ENCODE results near the gene PKN3.
"Not testable (repeated sequence)": the region's sequence is repeated elsewhere in the genome, so short reads cannot be mapped to it uniquely, and the experiment has no call there.

PKN3 gene

DNA sequence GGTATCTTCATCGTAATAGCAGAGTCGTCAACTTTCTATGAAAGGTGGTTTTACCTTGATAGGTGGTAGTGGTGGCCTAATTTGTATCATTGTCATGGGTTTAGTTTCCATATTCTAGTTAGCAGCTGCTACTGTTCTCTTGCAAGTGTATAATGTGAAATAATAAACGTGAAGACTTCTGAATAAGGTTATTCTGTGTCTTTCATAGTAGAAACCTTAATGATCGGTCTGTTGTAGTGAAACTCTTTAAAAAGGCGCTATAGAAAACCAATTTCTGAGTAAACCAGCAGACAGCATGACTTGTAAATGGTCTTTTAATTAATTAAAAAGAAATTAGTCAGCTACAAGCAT lies 11.6 kb upstream of the PKN3 start:
- DNase-seq, result no peak

GRCh38 chr9:128693738-128694137 lies 8.6 kb upstream of the PKN3 start:
- DNase-seq, result not testable (repeated sequence)

DNA sequence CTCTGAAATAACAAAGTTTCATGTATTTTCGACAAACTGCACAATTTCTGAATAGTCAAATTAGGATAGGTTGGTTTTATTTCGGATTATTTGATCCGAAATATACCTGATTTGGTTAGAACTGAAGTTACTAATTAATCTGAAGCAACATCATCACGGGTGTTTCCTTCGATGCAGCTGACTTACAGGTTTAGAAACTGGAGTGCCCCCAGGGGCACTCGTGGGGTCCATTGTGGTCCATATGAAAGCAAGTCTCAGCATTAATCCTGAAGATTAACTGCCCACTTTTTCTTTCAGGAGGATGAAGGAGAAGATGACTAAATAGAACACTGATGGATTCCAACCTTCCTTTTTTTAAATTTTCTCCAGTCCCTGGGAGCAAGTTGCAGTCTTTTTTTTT lies 8.0 kb upstream of the PKN3 start:
- no peak for DNase-seq

GRCh38 chr9:128696923-128697707 lies 5.2 kb upstream of the PKN3 start:
- DNase-seq, result no peak

GRCh38 chr9:128699096-128699795 lies 3.1 kb upstream of the PKN3 start:
- DNase-seq, result not testable (repeated sequence)

DNA sequence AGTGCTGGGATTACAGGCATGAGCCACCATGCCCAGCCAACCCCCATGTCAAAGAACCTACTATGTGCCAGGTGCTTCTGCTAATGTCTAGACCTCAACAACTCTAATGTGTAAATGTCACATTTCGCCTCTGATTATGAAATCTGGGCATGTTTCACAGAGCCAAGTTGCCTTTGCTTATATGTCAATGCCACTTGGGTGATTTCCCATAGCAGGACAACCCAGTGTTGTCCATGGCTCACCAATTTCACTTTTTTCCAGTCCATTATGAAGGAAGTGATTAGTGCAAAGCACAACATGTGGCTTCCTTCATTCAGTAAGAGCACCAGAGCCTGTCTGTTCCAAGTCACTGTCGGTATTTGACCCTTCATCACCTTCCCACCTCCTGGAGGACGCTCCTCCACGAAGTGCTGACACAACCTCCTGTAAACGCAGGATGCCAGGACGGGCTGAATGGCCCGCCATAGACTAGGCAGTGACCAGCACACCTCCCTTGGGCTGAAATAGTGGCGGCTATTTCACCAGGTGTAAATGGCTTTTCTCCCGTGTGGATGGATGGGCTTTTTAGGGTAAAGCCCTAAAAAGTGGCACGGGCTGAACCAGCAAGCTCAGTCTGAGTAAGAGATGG lies 962 bp upstream of the PKN3 start:
- DNase-seq, result no peak

DNA sequence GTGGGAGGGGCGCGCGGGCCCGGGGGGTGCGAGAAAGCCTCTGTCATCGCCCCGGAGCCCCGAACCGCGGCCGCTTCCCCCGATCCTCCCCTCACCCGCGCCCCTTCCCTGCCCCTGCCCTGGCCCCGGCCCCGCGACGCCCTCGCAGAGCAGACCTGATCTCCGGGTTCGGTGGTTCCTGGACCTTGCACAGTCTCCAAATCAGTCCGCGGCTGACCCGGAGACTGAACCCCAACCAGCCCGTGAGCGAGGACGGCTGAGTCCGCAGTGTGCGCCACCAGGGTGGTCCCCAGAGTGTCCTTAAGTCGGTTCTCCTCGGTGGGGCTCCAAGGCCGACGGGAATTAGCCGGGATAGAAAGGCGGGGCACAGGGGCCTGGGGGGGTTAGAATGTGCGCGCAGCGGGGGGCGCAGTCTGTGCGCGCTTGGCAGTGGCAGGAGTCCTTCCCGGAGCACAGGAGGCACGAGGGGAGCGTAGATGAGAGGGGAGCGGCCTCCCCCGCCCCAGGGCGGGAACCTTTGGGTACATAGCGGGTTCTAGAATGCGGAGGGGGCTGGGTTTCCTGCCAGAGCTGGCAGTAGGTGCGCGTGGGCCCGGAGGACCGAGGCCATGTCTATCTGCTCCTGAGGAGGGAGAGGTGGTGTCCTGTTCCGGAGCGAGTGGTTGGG lies 779 bp downstream of the PKN3 start:
- DNase-seq, result no peak

- no peak for DNase-seq
These were observed 1.5 kb downstream of the PKN3 start for GRCh38 chr9:128703616-128704355.

DNA sequence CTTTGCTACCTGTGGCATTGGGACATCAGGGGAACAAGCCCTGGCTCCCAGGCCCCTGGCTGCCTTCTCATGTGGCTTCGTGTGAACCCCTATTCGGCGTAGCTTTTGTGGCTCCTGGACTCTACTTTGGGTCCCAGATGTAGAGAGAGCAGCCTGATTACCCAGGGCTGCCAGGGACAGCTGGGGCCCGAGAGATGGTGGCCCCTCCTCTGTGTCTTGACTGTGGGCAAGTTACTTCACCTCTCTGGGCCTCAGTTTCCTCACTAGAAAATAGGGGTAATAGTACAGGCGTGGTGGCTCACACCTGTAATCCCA lies 2.0 kb downstream of the PKN3 start:
- DNase-seq, result no peak

GRCh38 chr9:128705051-128705965 lies 3.0 kb downstream of the PKN3 start:
- no peak for DNase-seq

GRCh38 chr9:128706045-128706444 lies 3.7 kb downstream of the PKN3 start:
- no peak for DNase-seq

GRCh38 chr9:128706671-128707381 lies 4.5 kb downstream of the PKN3 start:
- DNase-seq, result no peak

- DNase-seq, result no peak
These were observed 5.1 kb downstream of the PKN3 start for GRCh38 chr9:128707446-128707845.

- no peak for DNase-seq
These were observed 10.4 kb downstream of the PKN3 start for GRCh38 chr9:128712451-128713410.

GRCh38 chr9:128713411-128713780 lies 11.1 kb downstream of the PKN3 start:
- no peak for DNase-seq

- no peak for DNase-seq
These were observed 11.8 kb downstream of the PKN3 start for GRCh38 chr9:128713941-128714573.

DNA sequence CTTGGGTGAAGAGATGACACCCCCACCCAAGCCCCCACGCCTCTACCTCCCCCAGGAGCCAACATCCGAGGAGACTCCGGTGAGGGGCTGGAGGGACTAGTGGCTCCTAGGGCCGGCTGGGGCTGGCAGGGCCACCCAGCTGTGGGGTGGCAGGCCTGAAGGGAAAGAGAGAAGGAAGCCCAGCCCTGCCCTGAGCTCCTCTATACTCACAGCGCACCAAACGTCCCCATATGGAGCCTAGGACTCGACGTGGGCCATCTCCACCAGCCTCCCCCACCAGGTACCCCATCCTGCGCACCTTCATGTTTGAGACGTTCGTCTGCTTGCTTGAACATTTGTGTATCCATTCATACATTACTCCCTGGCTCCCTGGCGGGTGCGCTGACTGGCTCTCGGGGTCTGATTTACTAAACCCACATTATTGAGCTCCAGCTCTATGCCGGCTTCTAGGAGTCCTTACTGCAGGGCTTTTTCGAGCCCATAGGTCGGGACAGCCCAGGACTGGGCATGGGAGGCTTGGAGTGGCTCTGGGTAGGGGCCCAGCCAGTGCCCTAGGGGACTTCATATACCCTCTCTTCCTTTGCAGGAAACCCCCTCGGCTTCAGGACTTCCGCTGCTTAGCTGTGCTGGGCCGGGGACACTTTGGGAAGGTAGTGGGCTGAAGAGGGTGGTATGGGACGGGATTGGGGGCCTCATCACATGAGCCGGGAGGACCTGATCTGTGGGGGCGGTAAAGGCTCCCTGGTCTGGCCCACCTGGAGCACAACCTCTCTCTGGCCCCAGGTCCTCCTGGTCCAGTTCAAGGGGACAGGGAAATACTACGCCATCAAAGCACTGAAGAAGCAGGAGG lies 12.5 kb downstream of the PKN3 start:
- DNase-seq, result no peak

Measured in hypothalamus (tissue), 51 donors.